Chondrocyte (in vitro differentiated cells): Measurements from ENCODE around the gene C3orf80. TPM values are rescaled to one million over a fixed set of nuclear protein-coding genes. Genes with fewer than 3 reads are reported as not detected.

Experiments used
- DNase-seq: peaks from one replicate; pipeline ENCODE4 v3.0.0; 2021; ENCODE audit warnings: mixed read lengths, low spot score
- H3K27ac Mint-ChIP-seq: one replicate; pipeline ENCODE4 v1.8.0; 2021; ENCODE audit warnings: mild to moderate bottlenecking, moderate library complexity, mixed read lengths; ENCODE audit not compliant: unreplicated experiment
- H3K27me3 Mint-ChIP-seq: 2 replicates; pipeline ENCODE4 v1.8.0; 2021; ENCODE audit warnings: low read depth, mixed read lengths
- H3K36me3 Mint-ChIP-seq: 2 replicates; pipeline ENCODE4 v1.8.0; 2021; ENCODE audit warnings: low read depth, mixed read lengths
- H3K4me1 Mint-ChIP-seq: 2 replicates; pipeline ENCODE4 v1.8.0; 2021; ENCODE audit warnings: low read depth, mild to moderate bottlenecking, mixed read lengths
- H3K4me3 Mint-ChIP-seq: one replicate; pipeline ENCODE4 v1.8.0; 2021; ENCODE audit warnings: mild to moderate bottlenecking, moderate library complexity, mixed read lengths; ENCODE audit not compliant: unreplicated experiment
- H3K9me3 Mint-ChIP-seq: 2 replicates; pipeline ENCODE4 v1.8.0; 2021; ENCODE audit warnings: low read depth, mixed read lengths
- CTCF ChIP-seq: fragments of 200-600 bp; sonication (generic); IDR thresholded peaks from 2 replicates; pipeline ENCODE4 v1.5.0; 2021; ENCODE audit warnings: antibody characterized with exemption, mild to moderate bottlenecking, moderate library complexity
- total RNA-seq: library from RNA; stranded (reverse); gene quantifications from 3 replicates; pipeline ENCODE4 v1.2.1, GENCODE V29; 2021

The C3orf80 gene
- total RNA-seq, 1 donor from 2014 or later: 0.25 TPM

GRCh38 chr3:160260587-160261270 lies 35.5 kb downstream of the C3orf80 start:
- H3K36me3 Mint-ChIP-seq: peaks cover 8% of the 10 kb centered on the region
- H3K9me3 Mint-ChIP-seq: no peaks in the 10 kb centered on the region
- H3K27ac Mint-ChIP-seq: no peak overlapping the region
- TF ChIP-seq CTCF: no peak
- H3K4me3 Mint-ChIP-seq: no peak overlapping the region
- DNase-seq: no peak
- H3K27me3 Mint-ChIP-seq: no peaks in the 10 kb centered on the region
- peaks cover 5% of the 10 kb centered on the region for H3K4me1 Mint-ChIP-seq

GRCh38 chr3:160265088-160265487 lies 39.9 kb downstream of the C3orf80 start:
- DNase-seq: no peak
- Mint-ChIP-seq H3K9me3 (no peaks in the 10 kb centered on the region), H3K27me3 (no peaks in the 10 kb centered on the region), H3K4me1 (no peaks in the 10 kb centered on the region), H3K36me3 (peaks cover 11% of the 10 kb centered on the region), H3K27ac (no peak overlapping the region), H3K4me3 (no peak overlapping the region)
- no peak for TF ChIP-seq CTCF

Other genes starting within 250 kb of the C3orf80 start
- 1.3 to 1.9 TPM (median 1.5 TPM) in 3 replicates for gene IL12A, start 236.6 kb upstream of the C3orf80 start, total RNA-seq
- gene IFT80, start 173.8 kb downstream of the C3orf80 start, total RNA-seq: 22.6 to 39.1 TPM (median 23.9 TPM) in 3 replicates
- 38.7 to 52.9 TPM (median 40.2 TPM) in 3 replicates for gene SMC4, start 174.2 kb downstream of the C3orf80 start, total RNA-seq
- 25.3 to 26.7 TPM (median 25.5 TPM) in 3 replicates for gene TRIM59, start 224.4 kb downstream of the C3orf80 start, total RNA-seq